K562 (cell line): ENCODE results near the gene KRT16.

ENCODE experiments used
- NFRKB ChIP-seq: fragments of 450-650 bp; IDR thresholded peaks from 2 replicates; pipeline ENCODE4 v1.6.1; 2016; ENCODE audit warnings: low read depth
- RNF2 ChIP-seq: sonication (generic); IDR thresholded peaks from 2 replicates; pipeline ENCODE4 v1.6.1; 2016
- TF ChIP-seq, protein P1 (sequence below): fragments of 450-650 bp; formaldehyde crosslinking; IDR thresholded peaks from 2 replicates; pipeline ENCODE4 v1.4.0; 2022; ENCODE audit warnings: missing genetic modification characterization
- TF ChIP-seq, protein P2 (sequence below): sonication (generic); formaldehyde crosslinking; IDR thresholded peaks from 2 replicates; pipeline ENCODE4 v1.9.0; 2022; ENCODE audit warnings: mild to moderate bottlenecking, missing genetic modification reagents

DNA sequence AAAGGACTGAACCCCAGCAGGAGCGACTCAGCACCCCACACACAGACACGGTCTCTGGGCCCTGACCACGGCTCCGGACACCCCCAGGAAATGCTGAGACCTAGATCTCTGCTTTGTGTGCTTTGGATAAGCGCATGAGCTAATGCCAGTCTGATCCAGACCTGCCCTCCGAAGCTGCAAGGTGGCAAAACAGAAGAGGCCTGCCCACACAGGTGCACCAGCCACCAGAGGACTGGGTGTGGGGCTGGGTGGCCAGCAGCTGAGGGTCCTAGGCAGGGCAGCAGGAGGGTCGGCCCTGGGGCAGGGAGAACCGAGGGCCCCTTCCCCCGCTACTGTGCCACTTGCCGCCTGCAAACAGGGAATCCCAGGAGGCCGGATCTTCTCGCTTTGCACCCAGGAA is 45.4 kb upstream of the KRT16 start:
- TF ChIP-seq, protein P1, sequence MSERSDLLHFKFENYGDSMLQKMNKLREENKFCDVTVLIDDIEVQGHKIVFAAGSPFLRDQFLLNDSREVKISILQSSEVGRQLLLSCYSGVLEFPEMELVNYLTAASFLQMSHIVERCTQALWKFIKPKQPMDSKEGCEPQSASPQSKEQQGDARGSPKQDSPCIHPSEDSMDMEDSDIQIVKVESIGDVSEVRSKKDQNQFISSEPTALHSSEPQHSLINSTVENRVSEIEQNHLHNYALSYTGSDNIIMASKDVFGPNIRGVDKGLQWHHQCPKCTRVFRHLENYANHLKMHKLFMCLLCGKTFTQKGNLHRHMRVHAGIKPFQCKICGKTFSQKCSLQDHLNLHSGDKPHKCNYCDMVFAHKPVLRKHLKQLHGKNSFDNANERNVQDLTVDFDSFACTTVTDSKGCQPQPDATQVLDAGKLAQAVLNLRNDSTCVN (CRISPR knock-in tag) = no peak
- TF ChIP-seq NFRKB (no peak), RNF2 (no peak)
- TF ChIP-seq, protein P2, sequence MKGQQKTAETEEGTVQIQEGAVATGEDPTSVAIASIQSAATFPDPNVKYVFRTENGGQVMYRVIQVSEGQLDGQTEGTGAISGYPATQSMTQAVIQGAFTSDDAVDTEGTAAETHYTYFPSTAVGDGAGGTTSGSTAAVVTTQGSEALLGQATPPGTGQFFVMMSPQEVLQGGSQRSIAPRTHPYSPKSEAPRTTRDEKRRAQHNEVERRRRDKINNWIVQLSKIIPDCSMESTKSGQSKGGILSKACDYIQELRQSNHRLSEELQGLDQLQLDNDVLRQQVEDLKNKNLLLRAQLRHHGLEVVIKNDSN (CRISPR knock-in tag) = no peak
